ENCODE data around the gene REC114. TPM values are rescaled to one million over a fixed set of nuclear protein-coding genes. Genes with fewer than 3 reads are reported as not detected.

The REC114 gene
- total RNA-seq, 1 experiment from 2014 or later = not detected

GRCh38 chr15:73602446-73602843, 159.5 kb downstream of the REC114 start (continued):
- TF ChIP-seq ATF3 (IDR thresholded peaks at IDR 0.05) (no peak), EZH2 (IDR thresholded peaks at IDR 0.05) (no peak), EGR1 (IDR thresholded peaks at IDR 0.05; ENCODE audit: low read depth) (no peak)

GRCh38 chr15:73602992-73603391, 160.0 kb downstream of the REC114 start:
- DNase-seq (ENCODE audit: low read depth, low spot score) (no peak), ATAC-seq (no peak)
- POLR2A ChIA-PET = no interaction called here
- H3K4me3 ChIP-seq (replicated peaks in 1 of 2; ENCODE audit: low read depth in 1 of 2, low read length in 2 of 2) = no peak overlapping the region
- H3K9me3 ChIP-seq (ENCODE audit: control insufficient read depth in 1 of 2, insufficient read depth in 1 of 2, low read depth in 1 of 2, low read length in 2 of 2) = no peaks in the 10 kb centered on the region
- peaks cover 23 to 35% of the 10 kb centered on the region in 2 experiments for H3K4me1 ChIP-seq (ENCODE audit: control insufficient read depth in 1 of 2, insufficient read depth in 2 of 2, low read length in 2 of 2)
- no peak for TF ChIP-seq ELF1 (IDR thresholded peaks at IDR 0.05; ENCODE audit: borderline replicate concordance, low read depth)
- no peak for TF ChIP-seq ZFX (IDR thresholded peaks at IDR 0.05)
- no peak for TF ChIP-seq JUND (IDR thresholded peaks at IDR 0.05)
- TF ChIP-seq TCF7L2 (IDR thresholded peaks at IDR 0.05; ENCODE audit: borderline replicate concordance, extremely low read depth, insufficient read depth, insufficient read length) = no peak
- TF ChIP-seq CEBPB (IDR thresholded peaks at IDR 0.05; ENCODE audit: low read depth) = no peak
- RAD21 ChIA-PET (ENCODE audit: low non-redundant PET in 1 of 2, low total read pairs in 2 of 2, uncharacterized antibody in 2 of 2, unreplicated experiment in 2 of 2) = no interaction called here
- H3K4me2 ChIP-seq (ENCODE audit: low read length) = no peak overlapping the region
- no peak overlapping the region for H3K27ac ChIP-seq (ENCODE audit: low read depth, low read length)
- peaks cover 97% of the 10 kb centered on the region for H3K79me2 ChIP-seq (ENCODE audit: insufficient read depth, low read length)
- H3K9ac ChIP-seq (ENCODE audit: low read length) = no peak overlapping the region
- no peak overlapping the region for H2AFZ ChIP-seq (ENCODE audit: low read depth, low read length, poor library complexity, severe bottlenecking)
- CTCF ChIA-PET = interaction anchor here (1.3 kb wide), 2 partner anchors 11 to 33 kb away, joined by 3 to 6 read pairs; no protein-coding TSS in a partner anchor
- H4K20me1 ChIP-seq (ENCODE audit: insufficient read depth) = peaks cover 10% of the 10 kb centered on the region; the same call in 1 of the 2 replicates
- no peaks in the 10 kb centered on the region for H3K36me3 ChIP-seq (ENCODE audit: control insufficient read depth in 1 of 2, insufficient read depth in 2 of 2, low read length in 2 of 2)
- H3K9me2 ChIP-seq (ENCODE audit: insufficient read depth) = no peaks in the 10 kb centered on the region
- no peaks in the 10 kb centered on the region for H3K27me3 ChIP-seq (ENCODE audit: insufficient read depth, low read length)
- intact Hi-C loops (cut with micrococcal nuclease) = no loop called here
- BruUV-seq (replicated peaks) = no TSS peak

- Histone ChIP-seq H3K9me2 (ENCODE audit: insufficient read depth) (no peaks in the 10 kb centered on the region), H4K20me1 (ENCODE audit: insufficient read depth) (peaks cover 10% of the 10 kb centered on the region; the same call in 1 of the 2 replicates), H2AFZ (ENCODE audit: low read depth, low read length, poor library complexity, severe bottlenecking) (no peak overlapping the region), H3K36me3 (ENCODE audit: control insufficient read depth in 1 of 2, insufficient read depth in 2 of 2, low read length in 2 of 2) (no peaks in the 10 kb centered on the region), H3K4me2 (ENCODE audit: low read length) (no peak overlapping the region), H3K9me3 (ENCODE audit: control insufficient read depth in 1 of 2, insufficient read depth in 1 of 2, low read depth in 1 of 2, low read length in 2 of 2) (no peaks in the 10 kb centered on the region), H3K4me1 (ENCODE audit: control insufficient read depth in 1 of 2, insufficient read depth in 2 of 2, low read length in 2 of 2) (peaks cover 23 to 35% of the 10 kb centered on the region in 2 experiments), H3K27ac (ENCODE audit: low read depth, low read length) (no peak overlapping the region), H3K4me3 (replicated peaks in 1 of 2; ENCODE audit: low read depth in 1 of 2, low read length in 2 of 2) (no peak overlapping the region), H3K27me3 (ENCODE audit: insufficient read depth, low read length) (no peaks in the 10 kb centered on the region), H3K79me2 (ENCODE audit: insufficient read depth, low read length) (peaks cover 97% of the 10 kb centered on the region), H3K9ac (ENCODE audit: low read length) (no peak overlapping the region)
- RAD21 ChIA-PET (ENCODE audit: low non-redundant PET in 1 of 2, low total read pairs in 2 of 2, uncharacterized antibody in 2 of 2, unreplicated experiment in 2 of 2) = interaction anchor here in 1 of 2 experiments (0.5 kb wide), 1 partner anchor 107 kb away, joined by 5 read pairs; no protein-coding TSS in a partner anchor
- no TSS peak for BruUV-seq (replicated peaks)
- no peak for DNase-seq (ENCODE audit: low read depth, low spot score)
- POLR2A ChIA-PET = no interaction called here
- no peak for ATAC-seq
- CTCF ChIA-PET = no interaction called here
- intact Hi-C loops (cut with micrococcal nuclease) = no loop called here
- TF ChIP-seq ZNF274 (IDR thresholded peaks at IDR 0.05; ENCODE audit: low read depth, low read length) = no peak
- TF ChIP-seq EGR1 (IDR thresholded peaks at IDR 0.05; ENCODE audit: low read depth) = no peak
- TF ChIP-seq CBX3 (IDR thresholded peaks at IDR 0.05; ENCODE audit: low read depth) = no peak
- no peak for TF ChIP-seq JUND (IDR thresholded peaks at IDR 0.05)
- TF ChIP-seq CTCF (IDR thresholded peaks at IDR 0.05 in 2 of 3, conservative IDR thresholded peaks at IDR 0.05 in 1 of 3; ENCODE audit: borderline replicate concordance in 1 of 3, insufficient read depth in 1 of 3, low read depth in 2 of 3, low read length in 2 of 3) = no peak
- TF ChIP-seq RAD21 (IDR thresholded peaks at IDR 0.05; ENCODE audit: low read depth) = no peak
- TF ChIP-seq MAX (IDR thresholded peaks at IDR 0.05) = no peak
- TF ChIP-seq SIN3A (IDR thresholded peaks at IDR 0.05; ENCODE audit: low read depth) = no peak
- TF ChIP-seq ELF1 (IDR thresholded peaks at IDR 0.05; ENCODE audit: borderline replicate concordance, low read depth) = no peak
- TF ChIP-seq TCF7L2 (IDR thresholded peaks at IDR 0.05; ENCODE audit: borderline replicate concordance, extremely low read depth, insufficient read depth, insufficient read length) = no peak
- no peak for TF ChIP-seq YY1 (IDR thresholded peaks at IDR 0.05; ENCODE audit: extremely low read depth, insufficient replicate concordance, low read depth, low read length)
- no peak for TF ChIP-seq POLR2AphosphoS5 (IDR thresholded peaks at IDR 0.05; ENCODE audit: low read depth, low read length)
- no peak for TF ChIP-seq EZH2 (IDR thresholded peaks at IDR 0.05)
- TF ChIP-seq ZFX (IDR thresholded peaks at IDR 0.05) = no peak
- TF ChIP-seq CEBPB (IDR thresholded peaks at IDR 0.05; ENCODE audit: low read depth) = no peak
- no peak for TF ChIP-seq FOSL1 (IDR thresholded peaks at IDR 0.05; ENCODE audit: low read depth)
- no peak for TF ChIP-seq POLR2A (IDR thresholded peaks at IDR 0.05; ENCODE audit: borderline replicate concordance, extremely low read depth, insufficient read depth, insufficient read length)
- TF ChIP-seq SP1 (IDR thresholded peaks at IDR 0.05; ENCODE audit: low read depth) = no peak
Observed at GRCh38 chr15:73604477-73604876, 161.5 kb downstream of the REC114 start.
